NB4 (cell line): ENCODE measurements around the gene ZNF600.
"Not testable (repeated sequence)": the region's sequence is repeated elsewhere in the genome, so short reads cannot be mapped to it uniquely, and the experiment has no call there.

Experiments used
- DNase-seq: peaks from one replicate; pipeline ENCODE4 v3.0.0; 2010; ENCODE audit warnings: low read depth
- H3K4me3 ChIP-seq: one replicate; pipeline ENCODE4 v1.5.1; 2011; ENCODE audit warnings: mild to moderate bottlenecking, low read depth, low read length, moderate library complexity
- MYC ChIP-seq: IDR thresholded peaks from 2 replicates; pipeline ENCODE4 v1.6.1; 2011; ENCODE audit warnings: low read depth, low read length
- POLR2A ChIP-seq: IDR thresholded peaks from 2 replicates; pipeline ENCODE4 v1.6.1; 2011; ENCODE audit warnings: mild to moderate bottlenecking; ENCODE audit not compliant: insufficient read length; ENCODE audit errors: extremely low read depth
- TF ChIP-seq, protein P1 (sequence below): IDR thresholded peaks from one replicate; pipeline ENCODE4 v1.5.1; 2012; ENCODE audit warnings: low read depth, low read length
- TF ChIP-seq, protein P2 (sequence below): IDR thresholded peaks from 2 replicates; pipeline ENCODE4 v1.6.1; 2011; ENCODE audit warnings: low read depth, low read length

The ZNF600 gene

GRCh38 chr19:52722062-52723003 is 64.3 kb downstream of the ZNF600 start:
- H3K4me3 ChIP-seq = no peak overlapping the region
- TF ChIP-seq, protein P1, sequence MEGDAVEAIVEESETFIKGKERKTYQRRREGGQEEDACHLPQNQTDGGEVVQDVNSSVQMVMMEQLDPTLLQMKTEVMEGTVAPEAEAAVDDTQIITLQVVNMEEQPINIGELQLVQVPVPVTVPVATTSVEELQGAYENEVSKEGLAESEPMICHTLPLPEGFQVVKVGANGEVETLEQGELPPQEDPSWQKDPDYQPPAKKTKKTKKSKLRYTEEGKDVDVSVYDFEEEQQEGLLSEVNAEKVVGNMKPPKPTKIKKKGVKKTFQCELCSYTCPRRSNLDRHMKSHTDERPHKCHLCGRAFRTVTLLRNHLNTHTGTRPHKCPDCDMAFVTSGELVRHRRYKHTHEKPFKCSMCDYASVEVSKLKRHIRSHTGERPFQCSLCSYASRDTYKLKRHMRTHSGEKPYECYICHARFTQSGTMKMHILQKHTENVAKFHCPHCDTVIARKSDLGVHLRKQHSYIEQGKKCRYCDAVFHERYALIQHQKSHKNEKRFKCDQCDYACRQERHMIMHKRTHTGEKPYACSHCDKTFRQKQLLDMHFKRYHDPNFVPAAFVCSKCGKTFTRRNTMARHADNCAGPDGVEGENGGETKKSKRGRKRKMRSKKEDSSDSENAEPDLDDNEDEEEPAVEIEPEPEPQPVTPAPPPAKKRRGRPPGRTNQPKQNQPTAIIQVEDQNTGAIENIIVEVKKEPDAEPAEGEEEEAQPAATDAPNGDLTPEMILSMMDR = no peak
- TF ChIP-seq MYC = no peak
- TF ChIP-seq, protein P2, sequence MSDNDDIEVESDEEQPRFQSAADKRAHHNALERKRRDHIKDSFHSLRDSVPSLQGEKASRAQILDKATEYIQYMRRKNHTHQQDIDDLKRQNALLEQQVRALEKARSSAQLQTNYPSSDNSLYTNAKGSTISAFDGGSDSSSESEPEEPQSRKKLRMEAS = no peak
- TF ChIP-seq POLR2A = no peak
- DNase-seq = no peak

- DNase-seq, H3K4me3 ChIP-seq: not testable (repeated sequence)
These were observed 66.0 kb downstream of the ZNF600 start for GRCh38 chr19:52720541-52720940.

GRCh38 chr19:52716522-52716921 is 70.1 kb downstream of the ZNF600 start:
- no peak overlapping the region for H3K4me3 ChIP-seq
- TF ChIP-seq, protein P1 = no peak
- TF ChIP-seq, protein P2 = no peak
- TF ChIP-seq POLR2A (no peak), MYC (no peak)
- no peak for DNase-seq

GRCh38 chr19:52715902-52716301 is 70.7 kb downstream of the ZNF600 start:
- DNase-seq = peak; percentile 42
- not testable (repeated sequence) for H3K4me3 ChIP-seq

DNA sequence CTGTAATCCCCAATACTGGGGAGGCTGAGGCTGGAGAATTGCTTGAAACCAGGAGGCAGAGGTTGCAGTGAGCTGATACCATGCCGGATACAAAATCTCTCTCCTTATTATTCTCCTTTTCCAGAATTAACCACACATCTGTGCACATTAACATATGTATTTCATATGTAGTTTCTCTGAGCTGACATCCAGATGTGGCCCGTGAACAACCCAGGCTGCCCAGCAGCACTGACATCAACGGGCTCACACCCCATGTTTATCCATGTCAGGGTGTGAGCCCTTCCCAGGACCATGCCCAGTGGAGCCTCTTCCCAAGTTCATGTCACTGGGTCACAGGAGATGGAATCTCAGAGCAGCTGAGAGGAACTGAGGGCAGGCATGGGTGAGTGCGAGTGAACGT is 71.3 kb downstream of the ZNF600 start:
- DNase-seq, H3K4me3 ChIP-seq: not testable (repeated sequence)
